OCI-LY1 (cell line): ENCODE results near the gene BICDL1.

Source experiments
- H2AFZ ChIP-seq: fragments of 200-600 bp; sonication (generic), shearing (Covaris generic); 2 replicates; pipeline ENCODE4 v1.6.0; 2014; ENCODE audit warnings: antibody characterized with exemption, mild to moderate bottlenecking, low read length
- H3F3A ChIP-seq: fragments of 200-600 bp; sonication (generic), shearing (Covaris generic); 2 replicates; pipeline ENCODE4 v1.6.0; 2014; ENCODE audit warnings: mild to moderate bottlenecking, antibody characterized with exemption, low read length, moderate library complexity; ENCODE audit not compliant: insufficient read depth
- H3K27ac ChIP-seq: fragments of 200-600 bp; sonication (generic); 2 replicates; pipeline ENCODE4 v1.5.1; 2014; ENCODE audit warnings: low read length, mixed run types, mild to moderate bottlenecking, low read depth; ENCODE audit not compliant: poor library complexity, severe bottlenecking
- H3K27me3 ChIP-seq: fragments of 200-600 bp; sonication (generic); 2 replicates; pipeline ENCODE4 v1.6.0; 2014; ENCODE audit warnings: antibody characterized with exemption, mild to moderate bottlenecking, low read length, moderate library complexity; ENCODE audit not compliant: insufficient read depth
- H3K36me3 ChIP-seq: fragments of 200-600 bp; sonication (generic); 2 replicates; pipeline ENCODE4 v1.6.1; 2014; ENCODE audit warnings: mild to moderate bottlenecking, antibody characterized with exemption, low read length, moderate library complexity, mixed read lengths; ENCODE audit not compliant: insufficient read depth
- H3K4me1 ChIP-seq: fragments of 200-600 bp; sonication (generic); 2 replicates; pipeline ENCODE4 v1.5.1; 2014; ENCODE audit warnings: mild to moderate bottlenecking, low read length, moderate library complexity; ENCODE audit not compliant: insufficient read depth, severe bottlenecking
- H3K4me2 ChIP-seq: fragments of 200-600 bp; sonication (generic), shearing (Covaris generic); 2 replicates; pipeline ENCODE4 v1.6.1; 2014; ENCODE audit warnings: low read length
- H3K4me3 ChIP-seq: fragments of 200-600 bp; sonication (generic); 2 replicates; pipeline ENCODE4 v1.5.1; 2014; ENCODE audit warnings: low read length, low read depth, mild to moderate bottlenecking, mixed read lengths; ENCODE audit not compliant: poor library complexity, severe bottlenecking
- H3K79me2 ChIP-seq: fragments of 200-600 bp; shearing (Covaris generic); 2 replicates; pipeline ENCODE4 v1.6.1; 2016; ENCODE audit warnings: mixed run types, low read length, mixed read lengths; ENCODE audit not compliant: insufficient read depth
- H3K9ac ChIP-seq: fragments of 200-600 bp; sonication (generic), shearing (Covaris generic); 2 replicates; pipeline ENCODE4 v1.6.1; 2014; ENCODE audit warnings: mild to moderate bottlenecking, low read length, mixed read lengths
- H3K9me2 ChIP-seq: fragments of 200-600 bp; sonication (generic), shearing (Covaris generic); 2 replicates; pipeline ENCODE4 v1.6.1; 2014; ENCODE audit warnings: low read depth, mild to moderate bottlenecking, low read length, mixed read lengths
- H3K9me3 ChIP-seq: fragments of 200-600 bp; shearing (Covaris generic); 2 replicates; pipeline ENCODE4 v1.6.1; 2014; ENCODE audit warnings: low read length, mixed read lengths
- H4K20me1 ChIP-seq: fragments of 200-600 bp; sonication (generic), shearing (Covaris generic); 2 replicates; pipeline ENCODE4 v1.6.0; 2016; ENCODE audit warnings: mild to moderate bottlenecking, low read length; ENCODE audit not compliant: insufficient read depth
- EZH2 ChIP-seq: fragments of 200-600 bp; sonication (generic), shearing (Covaris generic); IDR thresholded peaks from 2 replicates; pipeline ENCODE4 v1.8.0; 2017; ENCODE audit warnings: borderline replicate concordance, mixed run types, mild to moderate bottlenecking, antibody characterized with exemption, low read length, moderate library complexity, mixed read lengths
- TF ChIP-seq, protein P1 (sequence below): fragments of 200-600 bp; sonication (generic), shearing (Covaris generic); IDR thresholded peaks from 2 replicates; pipeline ENCODE4 v1.5.1; 2017; ENCODE audit warnings: mild to moderate bottlenecking, antibody characterized with exemption, low read length, moderate library complexity, mixed read lengths

The BICDL1 gene

DNA sequence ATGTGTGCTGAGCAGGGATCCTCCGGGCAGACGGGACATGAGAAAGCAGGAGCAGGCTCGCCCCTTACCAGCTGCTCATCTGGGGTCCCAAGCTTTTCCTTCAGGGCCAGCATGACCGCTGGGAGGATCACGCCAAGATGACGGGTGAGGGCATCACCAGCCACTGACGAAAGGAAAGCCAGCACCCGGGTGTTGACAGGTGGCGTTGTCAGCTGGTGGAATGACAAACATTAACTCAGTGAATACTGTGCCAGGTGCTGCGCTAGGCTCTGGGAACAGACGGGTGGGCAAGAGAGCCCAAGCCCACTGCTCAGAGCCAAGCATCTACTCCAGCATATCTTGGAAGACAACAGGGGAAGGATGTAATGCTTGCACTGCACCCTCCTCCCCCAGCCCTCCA is 148.8 kb downstream of the BICDL1 start:
- H4K20me1 ChIP-seq, result no peaks in the 10 kb centered on the region
- H3K4me2 ChIP-seq, result no peak overlapping the region
- H3K9ac ChIP-seq, result no peak overlapping the region
- H3K79me2 ChIP-seq, result no peaks in the 10 kb centered on the region
- no peak overlapping the region for H3K27ac ChIP-seq
- no peak overlapping the region for H3K4me3 ChIP-seq
- no peaks in the 10 kb centered on the region for H3K27me3 ChIP-seq
- H3K36me3 ChIP-seq, result peaks cover 90% of the 10 kb centered on the region
- H3K9me2 ChIP-seq, result no peaks in the 10 kb centered on the region
- H3F3A ChIP-seq, result no peaks in the 10 kb centered on the region
- H2AFZ ChIP-seq, result no peak overlapping the region
- H3K9me3 ChIP-seq, result no peaks in the 10 kb centered on the region
- H3K4me1 ChIP-seq, result peaks cover 20% of the 10 kb centered on the region
- TF ChIP-seq, protein P1, sequence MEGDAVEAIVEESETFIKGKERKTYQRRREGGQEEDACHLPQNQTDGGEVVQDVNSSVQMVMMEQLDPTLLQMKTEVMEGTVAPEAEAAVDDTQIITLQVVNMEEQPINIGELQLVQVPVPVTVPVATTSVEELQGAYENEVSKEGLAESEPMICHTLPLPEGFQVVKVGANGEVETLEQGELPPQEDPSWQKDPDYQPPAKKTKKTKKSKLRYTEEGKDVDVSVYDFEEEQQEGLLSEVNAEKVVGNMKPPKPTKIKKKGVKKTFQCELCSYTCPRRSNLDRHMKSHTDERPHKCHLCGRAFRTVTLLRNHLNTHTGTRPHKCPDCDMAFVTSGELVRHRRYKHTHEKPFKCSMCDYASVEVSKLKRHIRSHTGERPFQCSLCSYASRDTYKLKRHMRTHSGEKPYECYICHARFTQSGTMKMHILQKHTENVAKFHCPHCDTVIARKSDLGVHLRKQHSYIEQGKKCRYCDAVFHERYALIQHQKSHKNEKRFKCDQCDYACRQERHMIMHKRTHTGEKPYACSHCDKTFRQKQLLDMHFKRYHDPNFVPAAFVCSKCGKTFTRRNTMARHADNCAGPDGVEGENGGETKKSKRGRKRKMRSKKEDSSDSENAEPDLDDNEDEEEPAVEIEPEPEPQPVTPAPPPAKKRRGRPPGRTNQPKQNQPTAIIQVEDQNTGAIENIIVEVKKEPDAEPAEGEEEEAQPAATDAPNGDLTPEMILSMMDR, result no peak
- TF ChIP-seq EZH2, result no peak

DNA sequence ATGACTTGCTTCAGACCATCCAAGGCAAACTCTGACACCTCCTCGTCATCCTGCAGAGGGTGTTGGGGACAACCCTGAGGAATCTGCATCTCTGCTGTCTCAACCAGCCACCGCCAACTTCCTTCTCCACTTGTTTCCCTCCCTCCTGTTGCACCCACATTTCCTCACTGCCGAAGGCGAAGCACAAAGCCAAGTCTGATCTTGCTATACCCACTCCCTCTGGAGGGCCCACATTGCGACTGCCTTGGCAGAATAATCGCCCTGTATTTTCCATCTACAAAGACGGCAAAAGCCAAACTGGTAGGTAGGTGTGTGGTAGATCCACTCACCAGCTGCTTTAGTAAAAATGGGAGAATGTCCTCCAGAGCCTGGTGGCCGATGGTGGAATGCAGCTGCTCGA is 149.3 kb downstream of the BICDL1 start:
- no peaks in the 10 kb centered on the region for H4K20me1 ChIP-seq
- no peaks in the 10 kb centered on the region for H3K27me3 ChIP-seq
- H3K4me3 ChIP-seq, result no peak overlapping the region
- no peak overlapping the region for H3K27ac ChIP-seq
- H3K36me3 ChIP-seq, result peaks cover 93% of the 10 kb centered on the region
- TF ChIP-seq EZH2, result no peak
- TF ChIP-seq, protein P1, result no peak
- no peak overlapping the region for H3K4me2 ChIP-seq
- H3K79me2 ChIP-seq, result no peaks in the 10 kb centered on the region
- no peak overlapping the region for H3K9ac ChIP-seq
- no peaks in the 10 kb centered on the region for H3K9me3 ChIP-seq
- H3K4me1 ChIP-seq, result peaks cover 15% of the 10 kb centered on the region
- H3K9me2 ChIP-seq, result no peaks in the 10 kb centered on the region
- no peak overlapping the region for H2AFZ ChIP-seq
- H3F3A ChIP-seq, result no peaks in the 10 kb centered on the region

DNA sequence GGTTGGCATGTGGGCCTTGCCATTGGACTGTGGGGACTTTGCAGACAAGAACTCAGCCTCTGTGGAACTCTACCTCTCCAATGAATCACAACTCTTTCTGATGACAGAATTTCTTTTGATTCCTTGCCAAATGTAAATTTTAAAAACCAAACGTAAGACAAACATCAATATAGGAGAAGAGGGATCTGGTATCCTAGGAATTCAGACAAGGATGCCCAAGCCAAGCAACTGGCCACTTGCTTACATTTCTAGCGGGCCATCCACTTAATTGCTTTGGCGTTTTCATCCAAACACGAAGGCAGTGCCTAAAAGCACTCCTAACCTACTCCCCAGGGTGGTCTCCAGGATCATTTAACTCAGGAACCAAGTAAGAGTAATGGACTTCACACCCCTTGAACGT is 150.9 kb downstream of the BICDL1 start:
- Histone ChIP-seq H3K27me3 (no peaks in the 10 kb centered on the region), H3K36me3 (peaks cover 93% of the 10 kb centered on the region), H3K9me2 (no peaks in the 10 kb centered on the region), H3K79me2 (no peaks in the 10 kb centered on the region), H3K4me2 (no peak overlapping the region), H3F3A (no peaks in the 10 kb centered on the region), H3K27ac (no peak overlapping the region), H3K4me3 (no peak overlapping the region), H4K20me1 (no peaks in the 10 kb centered on the region), H2AFZ (no peak overlapping the region), H3K9me3 (no peaks in the 10 kb centered on the region), H3K9ac (no peak overlapping the region), H3K4me1 (no peaks in the 10 kb centered on the region)
- TF ChIP-seq, protein P1, result no peak
- no peak for TF ChIP-seq EZH2
